Measurements from ENCODE around the gene ITPRIPL2. TPM values are rescaled to one million over a fixed set of nuclear protein-coding genes. Genes with fewer than 3 reads are reported as not detected.

The ITPRIPL2 gene
- total RNA-seq, 1 experiment from 2014 or later, result 21.6 TPM

GRCh38 chr16:19073863-19074262 lies 39.9 kb upstream of the ITPRIPL2 start:
- Histone ChIP-seq H3K4me2 (ENCODE audit: low read length) (no peak overlapping the region), H3K27ac (ENCODE audit: low read length) (no peak overlapping the region), H3K9ac (ENCODE audit: low read length) (no peak overlapping the region), H3K9me2 (replicated peaks; ENCODE audit: low read length) (no peaks in the 10 kb centered on the region), H3K4me1 (ENCODE audit: insufficient read depth, low read length) (peaks cover 2% of the 10 kb centered on the region; the same call in 1 of the 2 replicates), H3K27me3 (ENCODE audit: low read length) (no peaks in the 10 kb centered on the region), H3F3A (ENCODE audit: low read length, unreplicated experiment) (no peaks in the 10 kb centered on the region), H3K9me3 (ENCODE audit: low read length) (no peaks in the 10 kb centered on the region), H4K20me1 (ENCODE audit: low read length) (no peaks in the 10 kb centered on the region), H3K79me2 (ENCODE audit: low read length) (0 out of 2 replicates have a peak, but pooled peaks cover 4% of the 10 kb centered on the region), H2AFZ (ENCODE audit: low read length) (no peak overlapping the region), H3K4me3 (ENCODE audit: low read length) (no peak overlapping the region), H3K36me3 (ENCODE audit: low read depth, low read length) (no peaks in the 10 kb centered on the region)
- CTCF ChIA-PET, result interaction anchor here (0.5 kb wide), 1 partner anchor 57 kb away, joined by 3 read pairs; no protein-coding TSS in a partner anchor
- no TSS peak for BruUV-seq (replicated peaks)
- intact Hi-C loops (cut with micrococcal nuclease), result no loop called here
- DNase-seq, result no peak
- TF ChIP-seq, protein P1, sequence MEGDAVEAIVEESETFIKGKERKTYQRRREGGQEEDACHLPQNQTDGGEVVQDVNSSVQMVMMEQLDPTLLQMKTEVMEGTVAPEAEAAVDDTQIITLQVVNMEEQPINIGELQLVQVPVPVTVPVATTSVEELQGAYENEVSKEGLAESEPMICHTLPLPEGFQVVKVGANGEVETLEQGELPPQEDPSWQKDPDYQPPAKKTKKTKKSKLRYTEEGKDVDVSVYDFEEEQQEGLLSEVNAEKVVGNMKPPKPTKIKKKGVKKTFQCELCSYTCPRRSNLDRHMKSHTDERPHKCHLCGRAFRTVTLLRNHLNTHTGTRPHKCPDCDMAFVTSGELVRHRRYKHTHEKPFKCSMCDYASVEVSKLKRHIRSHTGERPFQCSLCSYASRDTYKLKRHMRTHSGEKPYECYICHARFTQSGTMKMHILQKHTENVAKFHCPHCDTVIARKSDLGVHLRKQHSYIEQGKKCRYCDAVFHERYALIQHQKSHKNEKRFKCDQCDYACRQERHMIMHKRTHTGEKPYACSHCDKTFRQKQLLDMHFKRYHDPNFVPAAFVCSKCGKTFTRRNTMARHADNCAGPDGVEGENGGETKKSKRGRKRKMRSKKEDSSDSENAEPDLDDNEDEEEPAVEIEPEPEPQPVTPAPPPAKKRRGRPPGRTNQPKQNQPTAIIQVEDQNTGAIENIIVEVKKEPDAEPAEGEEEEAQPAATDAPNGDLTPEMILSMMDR (conservative IDR thresholded peaks at IDR 0.05; ENCODE audit: low read depth, low read length), result no peak
- TF ChIP-seq EZH2phosphoT487 (IDR thresholded peaks at IDR 0.05; ENCODE audit: borderline replicate concordance, low read length) (no peak), EZH2 (IDR thresholded peaks at IDR 0.05; ENCODE audit: low read length, unreplicated experiment) (no peak)
- ATAC-seq, result no peak
- POLR2A ChIA-PET (ENCODE audit: unreplicated experiment), result no interaction called here

DNA sequence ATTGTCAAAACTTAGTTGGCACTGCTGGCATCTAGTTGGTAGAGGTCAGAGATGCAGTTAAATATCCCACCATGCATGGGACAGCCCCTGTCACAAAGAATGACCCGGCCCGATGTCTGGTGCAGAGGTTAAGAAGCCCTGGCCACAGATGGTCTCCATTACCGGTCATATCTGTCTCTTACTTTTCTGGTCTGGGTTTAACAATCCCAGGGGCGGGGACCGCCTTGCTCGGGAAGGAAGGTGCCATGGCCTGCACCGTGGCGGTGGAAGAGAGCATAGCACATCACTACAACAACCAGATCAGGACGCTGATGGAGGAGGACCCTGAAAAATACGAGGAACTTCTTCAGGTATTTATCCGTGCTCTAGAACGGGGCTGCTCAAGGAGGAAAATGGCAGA lies 38.3 kb upstream of the ITPRIPL2 start:
- H3K27me3 ChIP-seq (ENCODE audit: low read length), result no peaks in the 10 kb centered on the region
- ATAC-seq, result no peak
- H3K4me2 ChIP-seq (ENCODE audit: low read length), result no peak overlapping the region
- H3K79me2 ChIP-seq (ENCODE audit: low read length), result no peaks in the 10 kb centered on the region
- ChIA-PET CTCF (no interaction called here), POLR2A (ENCODE audit: unreplicated experiment) (no interaction called here)
- TF ChIP-seq EZH2phosphoT487 (IDR thresholded peaks at IDR 0.05; ENCODE audit: borderline replicate concordance, low read length), result no peak
- no peak for TF ChIP-seq EZH2 (IDR thresholded peaks at IDR 0.05; ENCODE audit: low read length, unreplicated experiment)
- no peak overlapping the region for H3K9ac ChIP-seq (ENCODE audit: low read length)
- DNase-seq, result no peak
- H2AFZ ChIP-seq (ENCODE audit: low read length), result no peak overlapping the region
- no peaks in the 10 kb centered on the region for H4K20me1 ChIP-seq (ENCODE audit: low read length)
- no peak overlapping the region for H3K4me3 ChIP-seq (ENCODE audit: low read length)
- no peaks in the 10 kb centered on the region for H3K9me3 ChIP-seq (ENCODE audit: low read length)
- H3K4me1 ChIP-seq (ENCODE audit: insufficient read depth, low read length), result no peaks in the 10 kb centered on the region
- no peaks in the 10 kb centered on the region for H3F3A ChIP-seq (ENCODE audit: low read length, unreplicated experiment)
- intact Hi-C loops (cut with micrococcal nuclease), result no loop called here
- no peaks in the 10 kb centered on the region for H3K36me3 ChIP-seq (ENCODE audit: low read depth, low read length)
- no peak overlapping the region for H3K27ac ChIP-seq (ENCODE audit: low read length)
- BruUV-seq (replicated peaks), result no TSS peak
- no peaks in the 10 kb centered on the region for H3K9me2 ChIP-seq (replicated peaks; ENCODE audit: low read length)

- H3K9ac ChIP-seq (ENCODE audit: low read length), result no peak overlapping the region
- no peak for TF ChIP-seq EZH2 (IDR thresholded peaks at IDR 0.05; ENCODE audit: low read length, unreplicated experiment)
- TF ChIP-seq, protein P1 (conservative IDR thresholded peaks at IDR 0.05; ENCODE audit: low read depth, low read length), result no peak
- TF ChIP-seq EZH2phosphoT487 (IDR thresholded peaks at IDR 0.05; ENCODE audit: borderline replicate concordance, low read length), result no peak
- POLR2A ChIA-PET (ENCODE audit: unreplicated experiment), result no interaction called here
Measured at GRCh38 chr16:19077879-19078278, 35.9 kb upstream of the ITPRIPL2 start.

More at GRCh38 chr16:19077879-19078278, 35.9 kb upstream of the ITPRIPL2 start:
- Histone ChIP-seq H3K79me2 (ENCODE audit: low read length) (no peaks in the 10 kb centered on the region), H4K20me1 (ENCODE audit: low read length) (no peaks in the 10 kb centered on the region), H3K4me1 (ENCODE audit: insufficient read depth, low read length) (no peaks in the 10 kb centered on the region), H3K9me3 (ENCODE audit: low read length) (no peaks in the 10 kb centered on the region), H2AFZ (ENCODE audit: low read length) (no peak overlapping the region), H3K4me2 (ENCODE audit: low read length) (no peak overlapping the region), H3K4me3 (ENCODE audit: low read length) (no peak overlapping the region), H3F3A (ENCODE audit: low read length, unreplicated experiment) (no peaks in the 10 kb centered on the region), H3K27ac (ENCODE audit: low read length) (no peak overlapping the region), H3K9me2 (replicated peaks; ENCODE audit: low read length) (no peaks in the 10 kb centered on the region), H3K36me3 (ENCODE audit: low read depth, low read length) (no peaks in the 10 kb centered on the region), H3K27me3 (ENCODE audit: low read length) (no peaks in the 10 kb centered on the region)
- CTCF ChIA-PET, result no interaction called here
- ATAC-seq (no peak), DNase-seq (no peak)
- intact Hi-C loops (cut with micrococcal nuclease), result no loop called here
- BruUV-seq (replicated peaks), result no TSS peak
